GM12878 (cell line): ENCODE data around the gene PMEL. TPM values are rescaled to one million over a fixed set of nuclear protein-coding genes. Genes with fewer than 3 reads are reported as not detected.

Experiments
- CBFB ChIP-seq: IDR thresholded peaks from 2 replicates; pipeline ENCODE4 v1.6.1; 2016; ENCODE audit warnings: antibody characterized with exemption, low read depth
- DPF2 ChIP-seq: fragments of 450-650 bp; IDR thresholded peaks from 2 replicates; pipeline ENCODE4 v1.6.1; 2017; ENCODE audit warnings: mild to moderate bottlenecking
- EED ChIP-seq: sonication (generic); IDR thresholded peaks from 2 replicates; pipeline ENCODE4 v1.6.1; 2016; ENCODE audit warnings: antibody characterized with exemption, low read depth
- ETV6 ChIP-seq, 2 experiments: fragments of 450-650 bp in 1 of 2; IDR thresholded peaks in 1 of 2; conservative IDR thresholded peaks in 1 of 2; 2 replicates each; pipeline ENCODE4 v1.6.1; 2014; ENCODE audit warnings: antibody characterized with exemption in 1 of 2, borderline replicate concordance in 1 of 2, low read depth in 1 of 2, mild to moderate bottlenecking in 1 of 2, moderate library complexity in 1 of 2
- GABPA ChIP-seq: IDR thresholded peaks from 2 replicates; pipeline ENCODE4 v1.6.1; 2014; ENCODE audit warnings: antibody characterized with exemption, low read depth, mild to moderate bottlenecking, inconsistent platforms
- JUND ChIP-seq: IDR thresholded peaks from 2 replicates; pipeline ENCODE4 v1.6.1; 2012; ENCODE audit warnings: low read depth, mild to moderate bottlenecking, low read length, improper control_type of control experiment, moderate library complexity
- MEF2B ChIP-seq: fragments of 450-650 bp; IDR thresholded peaks from 2 replicates; pipeline ENCODE4 v1.6.1; 2018; ENCODE audit warnings: mild to moderate bottlenecking, moderate library complexity; ENCODE audit not compliant: partially characterized antibody, poor library complexity, severe bottlenecking
- MTA2 ChIP-seq: fragments of 450-650 bp; IDR thresholded peaks from 2 replicates; pipeline ENCODE4 v1.6.1; 2016; ENCODE audit warnings: low read depth, mild to moderate bottlenecking, moderate library complexity
- NBN ChIP-seq: fragments of 450-650 bp; IDR thresholded peaks from 2 replicates; pipeline ENCODE4 v1.6.1; 2016
- NFYA ChIP-seq: IDR thresholded peaks from 2 replicates; pipeline ENCODE4 v1.6.1; 2011; ENCODE audit warnings: low read depth, mild to moderate bottlenecking, low read length, improper control_type of control experiment, borderline replicate concordance
- NR2C2 ChIP-seq: IDR thresholded peaks from 2 replicates; pipeline ENCODE4 v1.6.1; 2011; ENCODE audit warnings: borderline replicate concordance, low read depth; ENCODE audit not compliant: control insufficient read depth, insufficient read length
- RELA ChIP-seq: fragments of 450-650 bp; IDR thresholded peaks from 2 replicates; pipeline ENCODE4 v1.8.0; 2014; ENCODE audit warnings: borderline replicate concordance; ENCODE audit not compliant: partially characterized antibody
- SREBF2 ChIP-seq: IDR thresholded peaks from 2 replicates; pipeline ENCODE4 v1.6.1; 2012; ENCODE audit warnings: mild to moderate bottlenecking, low read length
- WRNIP1 ChIP-seq: IDR thresholded peaks from 2 replicates; pipeline ENCODE4 v1.6.1; 2011; ENCODE audit warnings: low read depth, low read length, improper control_type of control experiment, borderline replicate concordance
- ZNF217 ChIP-seq: fragments of 450-650 bp; IDR thresholded peaks from 2 replicates; pipeline ENCODE4 v1.6.1; 2017; ENCODE audit warnings: antibody characterized with exemption, mild to moderate bottlenecking
- ZNF24 ChIP-seq: fragments of 450-650 bp; IDR thresholded peaks from 2 replicates; pipeline ENCODE4 v1.6.1; 2017; ENCODE audit warnings: antibody characterized with exemption, mild to moderate bottlenecking
- ZNF384 ChIP-seq: IDR thresholded peaks from 2 replicates; pipeline ENCODE4 v1.6.1; 2012; ENCODE audit warnings: low read depth, mild to moderate bottlenecking, low read length, improper control_type of control experiment, borderline replicate concordance
- polyA plus RNA-seq, 11 experiments: library from polyadenylated mRNA; depleted of rRNA in 4 of 11; unstranded in 6 of 11; stranded (reverse) in 5 of 11; fragments of >200 nt; fragmentation: Nextera tagmentation in 4 of 11; fragmentation: Illumina TruSeq in 1 of 11; extraction: Ambion mirVana in 4 of 11; extraction: Trizol in 1 of 11; gene quantifications; 1 replicate in 1 of 11; 2 replicates in 10 of 11; pipeline versions ENCODE4 v1.2.1 to v1.2.3, GENCODE V29; 2011 to 2016; ENCODE audit warnings: inconsistent platforms in 2 of 11, missing spikeins in 2 of 11, low read depth in 1 of 11
- total RNA-seq, 4 experiments: library from RNA; depleted of rRNA in 3 of 4; stranded (reverse); fragments of >200 nt in 3 of 4; fragmentation: Illumina TruSeq in 1 of 4; extraction: Trizol in 1 of 4; gene quantifications; 2 replicates each; pipeline versions ENCODE4 v1.2.1 to v1.2.3, GENCODE V29; 2013 to 2021
- TF ChIP-seq, protein P1 (sequence below): fragments of 450-650 bp; IDR thresholded peaks from 2 replicates; pipeline ENCODE4 v1.6.1; 2017; ENCODE audit warnings: mild to moderate bottlenecking, moderate library complexity
- TF ChIP-seq, protein P2 (sequence below): fragments of 450-650 bp; IDR thresholded peaks from 2 replicates; pipeline ENCODE4 v1.6.1; 2017; ENCODE audit warnings: mild to moderate bottlenecking, moderate library complexity
- TF ChIP-seq, protein P3 (sequence below): IDR thresholded peaks from 2 replicates; pipeline ENCODE4 v1.6.1; 2011; ENCODE audit warnings: borderline replicate concordance, low read depth, mild to moderate bottlenecking, moderate library complexity, mixed read lengths, low read length; ENCODE audit not compliant: insufficient read depth; ENCODE audit errors: extremely low read length

PMEL gene
- total and polyA plus RNA-seq, 10 of the 15 experiments (the other 5 are each of a cell fraction or from before 2014, with no cell fraction given): 0.32 to 1.6 (median 0.56) TPM

DNA sequence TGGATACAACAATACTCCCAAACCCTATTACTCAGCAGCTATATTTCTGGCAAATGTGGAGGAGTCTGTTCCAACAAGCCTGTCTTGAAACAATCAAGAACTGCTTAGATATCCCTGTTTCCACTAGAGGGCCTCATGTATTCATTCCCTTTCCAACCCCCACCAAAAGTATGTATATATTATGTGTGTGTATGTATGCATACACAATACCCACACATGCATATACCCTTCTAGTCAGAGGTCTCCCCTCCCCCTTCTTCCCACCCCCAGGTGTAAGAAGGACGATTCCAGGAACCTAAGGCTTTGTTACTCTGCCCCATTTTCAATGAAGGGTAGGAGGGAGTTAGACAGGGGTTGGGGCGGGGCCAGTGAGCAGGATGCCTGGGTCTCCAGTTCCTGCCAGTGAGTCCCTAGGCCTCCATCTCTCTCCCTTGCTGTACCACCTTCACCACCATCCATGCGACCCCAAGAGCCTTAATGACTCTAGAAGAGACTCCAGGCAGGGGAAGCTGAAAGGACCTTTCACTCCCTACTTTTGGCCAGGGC is 35.0 kb downstream of the PMEL start, which contains the start of gene DGKA (continued):
- TF ChIP-seq, protein P1, sequence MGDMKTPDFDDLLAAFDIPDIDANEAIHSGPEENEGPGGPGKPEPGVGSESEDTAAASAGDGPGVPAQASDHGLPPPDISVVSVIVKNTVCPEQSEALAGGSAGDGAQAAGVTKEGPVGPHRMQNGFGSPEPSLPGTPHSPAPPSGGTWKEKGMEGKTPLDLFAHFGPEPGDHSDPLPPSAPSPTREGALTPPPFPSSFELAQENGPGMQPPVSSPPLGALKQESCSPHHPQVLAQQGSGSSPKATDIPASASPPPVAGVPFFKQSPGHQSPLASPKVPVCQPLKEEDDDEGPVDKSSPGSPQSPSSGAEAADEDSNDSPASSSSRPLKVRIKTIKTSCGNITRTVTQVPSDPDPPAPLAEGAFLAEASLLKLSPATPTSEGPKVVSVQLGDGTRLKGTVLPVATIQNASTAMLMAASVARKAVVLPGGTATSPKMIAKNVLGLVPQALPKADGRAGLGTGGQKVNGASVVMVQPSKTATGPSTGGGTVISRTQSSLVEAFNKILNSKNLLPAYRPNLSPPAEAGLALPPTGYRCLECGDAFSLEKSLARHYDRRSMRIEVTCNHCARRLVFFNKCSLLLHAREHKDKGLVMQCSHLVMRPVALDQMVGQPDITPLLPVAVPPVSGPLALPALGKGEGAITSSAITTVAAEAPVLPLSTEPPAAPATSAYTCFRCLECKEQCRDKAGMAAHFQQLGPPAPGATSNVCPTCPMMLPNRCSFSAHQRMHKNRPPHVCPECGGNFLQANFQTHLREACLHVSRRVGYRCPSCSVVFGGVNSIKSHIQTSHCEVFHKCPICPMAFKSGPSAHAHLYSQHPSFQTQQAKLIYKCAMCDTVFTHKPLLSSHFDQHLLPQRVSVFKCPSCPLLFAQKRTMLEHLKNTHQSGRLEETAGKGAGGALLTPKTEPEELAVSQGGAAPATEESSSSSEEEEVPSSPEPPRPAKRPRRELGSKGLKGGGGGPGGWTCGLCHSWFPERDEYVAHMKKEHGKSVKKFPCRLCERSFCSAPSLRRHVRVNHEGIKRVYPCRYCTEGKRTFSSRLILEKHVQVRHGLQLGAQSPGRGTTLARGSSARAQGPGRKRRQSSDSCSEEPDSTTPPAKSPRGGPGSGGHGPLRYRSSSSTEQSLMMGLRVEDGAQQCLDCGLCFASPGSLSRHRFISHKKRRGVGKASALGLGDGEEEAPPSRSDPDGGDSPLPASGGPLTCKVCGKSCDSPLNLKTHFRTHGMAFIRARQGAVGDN: no peak
- TF ChIP-seq NBN: no peak
- no peak for TF ChIP-seq SREBF2
- TF ChIP-seq ZNF384: no peak
- TF ChIP-seq, protein P2, sequence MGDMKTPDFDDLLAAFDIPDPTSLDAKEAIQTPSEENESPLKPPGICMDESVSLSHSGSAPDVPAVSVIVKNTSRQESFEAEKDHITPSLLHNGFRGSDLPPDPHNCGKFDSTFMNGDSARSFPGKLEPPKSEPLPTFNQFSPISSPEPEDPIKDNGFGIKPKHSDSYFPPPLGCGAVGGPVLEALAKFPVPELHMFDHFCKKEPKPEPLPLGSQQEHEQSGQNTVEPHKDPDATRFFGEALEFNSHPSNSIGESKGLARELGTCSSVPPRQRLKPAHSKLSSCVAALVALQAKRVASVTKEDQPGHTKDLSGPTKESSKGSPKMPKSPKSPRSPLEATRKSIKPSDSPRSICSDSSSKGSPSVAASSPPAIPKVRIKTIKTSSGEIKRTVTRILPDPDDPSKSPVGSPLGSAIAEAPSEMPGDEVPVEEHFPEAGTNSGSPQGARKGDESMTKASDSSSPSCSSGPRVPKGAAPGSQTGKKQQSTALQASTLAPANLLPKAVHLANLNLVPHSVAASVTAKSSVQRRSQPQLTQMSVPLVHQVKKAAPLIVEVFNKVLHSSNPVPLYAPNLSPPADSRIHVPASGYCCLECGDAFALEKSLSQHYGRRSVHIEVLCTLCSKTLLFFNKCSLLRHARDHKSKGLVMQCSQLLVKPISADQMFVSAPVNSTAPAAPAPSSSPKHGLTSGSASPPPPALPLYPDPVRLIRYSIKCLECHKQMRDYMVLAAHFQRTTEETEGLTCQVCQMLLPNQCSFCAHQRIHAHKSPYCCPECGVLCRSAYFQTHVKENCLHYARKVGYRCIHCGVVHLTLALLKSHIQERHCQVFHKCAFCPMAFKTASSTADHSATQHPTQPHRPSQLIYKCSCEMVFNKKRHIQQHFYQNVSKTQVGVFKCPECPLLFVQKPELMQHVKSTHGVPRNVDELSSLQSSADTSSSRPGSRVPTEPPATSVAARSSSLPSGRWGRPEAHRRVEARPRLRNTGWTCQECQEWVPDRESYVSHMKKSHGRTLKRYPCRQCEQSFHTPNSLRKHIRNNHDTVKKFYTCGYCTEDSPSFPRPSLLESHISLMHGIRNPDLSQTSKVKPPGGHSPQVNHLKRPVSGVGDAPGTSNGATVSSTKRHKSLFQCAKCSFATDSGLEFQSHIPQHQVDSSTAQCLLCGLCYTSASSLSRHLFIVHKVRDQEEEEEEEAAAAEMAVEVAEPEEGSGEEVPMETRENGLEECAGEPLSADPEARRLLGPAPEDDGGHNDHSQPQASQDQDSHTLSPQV: no peak
- TF ChIP-seq JUND: no peak
- no peak for TF ChIP-seq DPF2
- TF ChIP-seq GABPA: no peak
- TF ChIP-seq NFYA: no peak
- TF ChIP-seq NR2C2: no peak
- TF ChIP-seq WRNIP1: no peak
- TF ChIP-seq MTA2: no peak
- TF ChIP-seq EED: no peak
- no peak for TF ChIP-seq MEF2B
- TF ChIP-seq CBFB: no peak
- TF ChIP-seq, protein P3, sequence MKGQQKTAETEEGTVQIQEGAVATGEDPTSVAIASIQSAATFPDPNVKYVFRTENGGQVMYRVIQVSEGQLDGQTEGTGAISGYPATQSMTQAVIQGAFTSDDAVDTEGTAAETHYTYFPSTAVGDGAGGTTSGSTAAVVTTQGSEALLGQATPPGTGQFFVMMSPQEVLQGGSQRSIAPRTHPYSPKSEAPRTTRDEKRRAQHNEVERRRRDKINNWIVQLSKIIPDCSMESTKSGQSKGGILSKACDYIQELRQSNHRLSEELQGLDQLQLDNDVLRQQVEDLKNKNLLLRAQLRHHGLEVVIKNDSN: no peak
- TF ChIP-seq ZNF217: no peak
- TF ChIP-seq ETV6 (conservative IDR thresholded peaks at IDR 0.05 in 1 of 2, IDR thresholded peaks at IDR 0.05 in 1 of 2; ENCODE audit: borderline replicate concordance in 1 of 2, low read depth in 1 of 2): no peak
- no peak for TF ChIP-seq RELA
- no peak for TF ChIP-seq ZNF24
